A673 (cell line): ENCODE measurements around the gene SEMA4C. TPM values are rescaled to one million over a fixed set of nuclear protein-coding genes. Genes with fewer than 3 reads are reported as not detected.

Experiments
- BruUV-seq: library from RNA; stranded (reverse); fragments of 400-500 nt; replicated peaks from 2 replicates; lab custom pipeline; 2021; lab: Mats Ljungman, UMichigan
- CTCF ChIA-PET: fragments of 300-600 bp; sonication (Branson Sonifier 250); formaldehyde crosslinking; loops from one replicate; lab custom pipeline; 2022; ENCODE audit warnings: antibody characterized with exemption; lab: Charles Lee
- POLR2A ChIA-PET: fragments of 300-600 bp; sonication (Branson Sonifier 250); formaldehyde crosslinking; loops from one replicate; lab custom pipeline; 2022; ENCODE audit warnings: antibody characterized with exemption; ENCODE audit not compliant: low non-redundant PET; lab: Charles Lee
- DNase-seq: peaks from one replicate; pipeline ENCODE4 v3.0.0-alpha.2; 2015; ENCODE audit warnings: low spot score
- H3K27ac ChIP-seq: fragments of 200-600 bp; sonication (generic); 2 replicates; pipeline ENCODE4 v1.5.1; 2016; ENCODE audit warnings: mixed run types, low read depth, mild to moderate bottlenecking, mixed read lengths, antibody characterized with exemption, low read length; ENCODE audit not compliant: poor library complexity, severe bottlenecking
- H3K27me3 ChIP-seq: fragments of 200-600 bp; sonication (generic); replicated peaks from 2 replicates; pipeline ENCODE4 v1.6.1; 2017; ENCODE audit warnings: mixed run types, low read depth, mild to moderate bottlenecking, mixed read lengths, antibody characterized with exemption, low read length; ENCODE audit not compliant: insufficient read depth, poor library complexity
- H3K36me3 ChIP-seq: fragments of 200-600 bp; sonication (generic); 2 replicates; pipeline ENCODE4 v1.6.1; 2016; ENCODE audit warnings: mixed run types, mild to moderate bottlenecking, mixed read lengths, antibody characterized with exemption, low read length; ENCODE audit not compliant: insufficient read depth, poor library complexity, severe bottlenecking
- H3K4me1 ChIP-seq: fragments of 200-600 bp; sonication (generic); 2 replicates; pipeline ENCODE4 v1.6.1; 2017; ENCODE audit warnings: mixed run types, mild to moderate bottlenecking, mixed read lengths, antibody characterized with exemption, low read length; ENCODE audit not compliant: insufficient read depth, poor library complexity, severe bottlenecking
- H3K4me3 ChIP-seq: fragments of 200-600 bp; sonication (generic); 2 replicates; pipeline ENCODE4 v1.5.1; 2016; ENCODE audit warnings: low read depth, mixed run types, mild to moderate bottlenecking, mixed read lengths, low read length; ENCODE audit not compliant: poor library complexity, severe bottlenecking
- H3K9me3 ChIP-seq: fragments of 200-600 bp; sonication (generic); 2 replicates; pipeline ENCODE4 v1.6.1; 2016; ENCODE audit warnings: mixed run types, low read depth, mild to moderate bottlenecking, mixed read lengths, antibody characterized with exemption, low read length; ENCODE audit not compliant: poor library complexity, severe bottlenecking
- CTCF ChIP-seq: fragments of 300-800, 200-600 bp; sonication (generic); conservative IDR thresholded peaks from 2 replicates; pipeline ENCODE4 v1.5.1; 2017; ENCODE audit warnings: low read depth, mild to moderate bottlenecking, antibody characterized with exemption, low read length, moderate library complexity, mixed read lengths
- EZH2 ChIP-seq: fragments of 200-600 bp; sonication (generic); IDR thresholded peaks from 2 replicates; pipeline ENCODE4 v1.6.1; 2017; ENCODE audit warnings: borderline replicate concordance, low read depth, mild to moderate bottlenecking, mixed read lengths, antibody characterized with exemption, low read length; ENCODE audit not compliant: poor library complexity, severe bottlenecking
- intact Hi-C: fragments of 100-400 bp; cut with micrococcal nuclease; formaldehyde crosslinking; loops from one replicate; pipeline ENCODE4 v1.10.0; 2022; ENCODE audit not compliant: unreplicated experiment
- total RNA-seq: library from RNA; stranded (reverse); gene quantifications from 2 replicates; pipeline ENCODE4 v1.2.3, GENCODE V29; 2021

The SEMA4C gene
- total RNA-seq, 1 experiment from 2014 or later = 33.3 TPM

GRCh38 chr2:96895032-96895745 lies 25.3 kb upstream of the SEMA4C start:
- H3K4me1 ChIP-seq = no peaks in the 10 kb centered on the region
- H3K9me3 ChIP-seq = no peaks in the 10 kb centered on the region
- POLR2A ChIA-PET = no interaction called here
- TF ChIP-seq CTCF (no peak), EZH2 (no peak)
- H3K27ac ChIP-seq = no peak overlapping the region
- H3K4me3 ChIP-seq = no peak overlapping the region
- no peak for DNase-seq
- CTCF ChIA-PET = no interaction called here
- no peaks in the 10 kb centered on the region for H3K27me3 ChIP-seq
- intact Hi-C loops = no loop called here
- no TSS peak for BruUV-seq
- H3K36me3 ChIP-seq = no peaks in the 10 kb centered on the region

- Histone ChIP-seq H3K4me1 (no peaks in the 10 kb centered on the region), H3K4me3 (no peak overlapping the region), H3K27ac (no peak overlapping the region), H3K27me3 (no peaks in the 10 kb centered on the region), H3K9me3 (no peaks in the 10 kb centered on the region), H3K36me3 (no peaks in the 10 kb centered on the region)
- intact Hi-C loops = no loop called here
- DNase-seq = no peak
- TF ChIP-seq EZH2 (no peak), CTCF (no peak)
- POLR2A ChIA-PET = no interaction called here
- no TSS peak for BruUV-seq
- CTCF ChIA-PET = no interaction called here
Measured at GRCh38 chr2:96894151-96894531, 24.3 kb upstream of the SEMA4C start.

GRCh38 chr2:96893289-96894150 lies 23.6 kb upstream of the SEMA4C start:
- CTCF ChIA-PET = interaction anchor here (0.6 kb wide), 1 partner anchor 462 kb away, joined by 3 read pairs; no protein-coding TSS in a partner anchor
- no peak overlapping the region for H3K27ac ChIP-seq
- no peaks in the 10 kb centered on the region for H3K27me3 ChIP-seq
- DNase-seq = no peak
- BruUV-seq = no TSS peak
- no peaks in the 10 kb centered on the region for H3K36me3 ChIP-seq
- POLR2A ChIA-PET = no interaction called here
- H3K9me3 ChIP-seq = no peaks in the 10 kb centered on the region
- no peak overlapping the region for H3K4me3 ChIP-seq
- intact Hi-C loops = no loop called here
- H3K4me1 ChIP-seq = no peaks in the 10 kb centered on the region
- TF ChIP-seq EZH2 (no peak), CTCF (no peak)
